ENCODE data around the gene CUX1.
"Not testable (repeated sequence)": the region's sequence is repeated elsewhere in the genome, so short reads cannot be mapped to it uniquely, and the experiment has no call there.

DNA sequence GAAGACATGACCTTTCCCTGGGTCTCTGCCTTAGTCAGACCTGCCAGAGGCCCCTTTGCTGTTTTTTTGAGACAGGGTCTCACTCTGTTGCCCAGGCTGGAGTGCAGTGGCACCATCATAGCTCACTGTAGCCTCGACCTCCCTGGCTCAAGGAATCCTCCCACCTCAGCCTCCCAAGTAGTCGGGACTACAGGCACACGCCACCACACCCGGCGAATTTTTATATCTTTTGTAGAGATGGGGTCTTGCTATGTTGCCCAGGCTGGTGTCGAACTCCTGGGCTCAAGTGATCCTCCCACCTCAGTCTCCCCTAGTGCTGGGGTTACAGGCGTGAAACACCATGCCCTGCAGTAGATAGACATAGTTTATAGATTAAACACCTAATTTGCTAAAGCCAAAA lies 366.4 kb downstream of the CUX1 start:
- TF ChIP-seq CTCF, EZH2phosphoT487, EZH2 (IDR thresholded peaks at IDR 0.05): not testable (repeated sequence)

Measured in neural progenitor cell (in vitro differentiated cells).